ENCODE results near the gene C5orf58.
"Not testable (repeated sequence)": the region's sequence is repeated elsewhere in the genome, so short reads cannot be mapped to it uniquely, and the experiment has no call there.

C5orf58 gene

DNA sequence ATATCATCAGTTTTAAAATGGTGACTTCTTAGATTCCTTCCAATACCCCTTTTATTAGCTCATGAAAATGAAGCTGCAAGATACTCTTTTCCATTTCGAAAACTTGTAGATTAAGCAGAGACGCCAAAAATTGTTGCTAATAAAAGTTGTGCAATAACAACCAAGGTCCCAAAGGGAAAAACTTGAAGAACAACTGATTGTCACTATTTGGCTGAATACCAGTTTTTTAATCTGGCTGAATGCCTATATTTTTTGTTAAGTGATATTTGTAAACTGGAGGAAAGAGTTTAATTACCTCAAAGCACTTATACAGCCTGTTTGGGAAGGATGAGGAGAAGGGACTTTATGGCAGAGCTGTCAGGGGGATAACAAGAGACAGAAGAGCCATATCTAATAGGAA lies 14.6 kb downstream of the C5orf58 start:
- no peak overlapping the region for H3K27ac ChIP-seq
- H3K27me3 ChIP-seq (ENCODE audit: insufficient read depth, low read depth, severe bottlenecking) = peaks cover 53% of the 10 kb centered on the region
- H3K4me3 ChIP-seq (ENCODE audit: low read depth, low read length) = no peak overlapping the region
- no peaks in the 10 kb centered on the region for H3K9me3 ChIP-seq (ENCODE audit: severe bottlenecking)
- no peaks in the 10 kb centered on the region for H3K36me3 ChIP-seq
- TF ChIP-seq, protein P1, sequence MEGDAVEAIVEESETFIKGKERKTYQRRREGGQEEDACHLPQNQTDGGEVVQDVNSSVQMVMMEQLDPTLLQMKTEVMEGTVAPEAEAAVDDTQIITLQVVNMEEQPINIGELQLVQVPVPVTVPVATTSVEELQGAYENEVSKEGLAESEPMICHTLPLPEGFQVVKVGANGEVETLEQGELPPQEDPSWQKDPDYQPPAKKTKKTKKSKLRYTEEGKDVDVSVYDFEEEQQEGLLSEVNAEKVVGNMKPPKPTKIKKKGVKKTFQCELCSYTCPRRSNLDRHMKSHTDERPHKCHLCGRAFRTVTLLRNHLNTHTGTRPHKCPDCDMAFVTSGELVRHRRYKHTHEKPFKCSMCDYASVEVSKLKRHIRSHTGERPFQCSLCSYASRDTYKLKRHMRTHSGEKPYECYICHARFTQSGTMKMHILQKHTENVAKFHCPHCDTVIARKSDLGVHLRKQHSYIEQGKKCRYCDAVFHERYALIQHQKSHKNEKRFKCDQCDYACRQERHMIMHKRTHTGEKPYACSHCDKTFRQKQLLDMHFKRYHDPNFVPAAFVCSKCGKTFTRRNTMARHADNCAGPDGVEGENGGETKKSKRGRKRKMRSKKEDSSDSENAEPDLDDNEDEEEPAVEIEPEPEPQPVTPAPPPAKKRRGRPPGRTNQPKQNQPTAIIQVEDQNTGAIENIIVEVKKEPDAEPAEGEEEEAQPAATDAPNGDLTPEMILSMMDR (IDR thresholded peaks at IDR 0.05; ENCODE audit: low read depth, low read length) = no peak
- no peak for DNase-seq

DNA sequence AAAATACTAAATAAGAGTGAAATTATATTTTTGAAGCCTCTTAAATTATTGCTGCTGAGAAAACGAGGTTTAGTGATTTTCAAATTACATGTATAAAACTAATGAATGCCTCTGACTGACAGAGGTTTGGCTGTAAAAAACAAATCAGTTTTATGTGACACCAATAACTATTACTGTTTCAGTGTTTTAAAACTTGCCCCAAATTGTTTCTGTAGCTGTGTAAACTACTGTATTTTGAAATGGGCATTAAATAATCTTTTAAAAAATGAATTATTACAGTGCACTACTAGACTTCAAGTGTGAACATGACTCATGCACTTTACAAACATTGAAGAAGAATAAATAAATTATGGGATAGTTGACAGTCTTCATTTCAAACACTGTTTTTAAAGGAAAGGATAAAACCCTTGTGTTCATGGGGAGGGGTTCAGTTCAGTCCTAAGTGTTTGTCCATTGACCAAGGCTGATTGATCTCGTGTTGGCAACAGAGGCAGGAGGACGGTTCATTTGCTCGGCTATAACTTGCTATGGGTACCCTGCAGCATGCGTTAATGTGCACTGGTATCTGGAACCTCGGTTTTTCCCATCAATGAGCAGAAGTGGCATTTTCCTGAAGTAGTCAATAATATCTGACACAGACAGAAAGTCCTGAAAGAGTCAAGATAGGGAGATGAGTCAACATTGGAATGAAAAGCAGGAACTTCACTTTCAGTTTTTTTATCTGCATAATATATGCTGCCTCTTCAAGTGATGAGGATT lies 15.6 kb downstream of the C5orf58 start:
- no peaks in the 10 kb centered on the region for H3K36me3 ChIP-seq
- peaks cover 62% of the 10 kb centered on the region for H3K27me3 ChIP-seq (ENCODE audit: insufficient read depth, low read depth, severe bottlenecking)
- DNase-seq = no peak
- no peaks in the 10 kb centered on the region for H3K9me3 ChIP-seq (ENCODE audit: severe bottlenecking)
- TF ChIP-seq, protein P1 (IDR thresholded peaks at IDR 0.05; ENCODE audit: low read depth, low read length) = no peak
- H3K27ac ChIP-seq = no peak overlapping the region
- H3K4me3 ChIP-seq (ENCODE audit: low read depth, low read length) = no peak overlapping the region

DNA sequence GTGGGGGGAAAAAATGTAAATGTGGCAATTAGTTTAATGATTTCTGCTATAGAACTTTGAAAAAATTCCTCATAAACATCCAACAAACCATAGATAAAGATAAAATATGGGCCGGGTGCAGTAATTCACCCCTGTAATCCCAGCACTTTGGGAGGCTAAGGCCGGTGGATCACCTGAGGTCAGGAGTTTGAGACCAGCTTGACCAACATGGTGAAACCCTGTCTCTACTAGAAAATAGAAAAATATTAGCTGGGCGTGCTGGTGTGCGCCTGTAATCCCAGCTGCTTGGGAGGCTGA lies 16.1 kb downstream of the C5orf58 start:
- H3K9me3 ChIP-seq (ENCODE audit: severe bottlenecking); H3K4me3 ChIP-seq (ENCODE audit: low read depth, low read length); DNase-seq; H3K27ac ChIP-seq; H3K36me3 ChIP-seq: not testable (repeated sequence)
- peaks cover 68% of the 10 kb centered on the region for H3K27me3 ChIP-seq (ENCODE audit: insufficient read depth, low read depth, severe bottlenecking)

DNA sequence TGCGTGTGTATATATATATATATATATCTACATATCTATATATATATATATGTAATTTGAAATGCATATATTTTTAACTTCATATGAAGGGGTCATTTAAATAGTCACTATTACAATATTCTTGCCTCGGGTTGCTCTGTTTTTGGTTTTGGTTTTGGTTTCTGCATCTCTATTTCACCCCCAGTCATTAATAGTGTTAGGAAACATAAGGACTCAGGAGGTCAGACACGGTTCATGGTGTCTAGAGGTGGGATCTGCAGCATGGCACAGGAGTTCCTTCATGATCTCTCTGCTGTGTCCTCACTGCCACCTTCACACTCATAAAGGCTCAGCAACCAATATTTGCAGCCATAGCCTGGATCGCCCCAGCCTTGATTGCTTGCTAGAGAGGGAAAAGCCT lies 16.6 kb downstream of the C5orf58 start:
- peaks cover 71% of the 10 kb centered on the region for H3K27me3 ChIP-seq (ENCODE audit: insufficient read depth, low read depth, severe bottlenecking)
- no peaks in the 10 kb centered on the region for H3K9me3 ChIP-seq (ENCODE audit: severe bottlenecking)
- TF ChIP-seq, protein P1 (IDR thresholded peaks at IDR 0.05; ENCODE audit: low read depth, low read length) = no peak
- no peaks in the 10 kb centered on the region for H3K36me3 ChIP-seq
- H3K4me3 ChIP-seq (ENCODE audit: low read depth, low read length) = no peak overlapping the region
- DNase-seq = no peak
- H3K27ac ChIP-seq = no peak overlapping the region

DNA sequence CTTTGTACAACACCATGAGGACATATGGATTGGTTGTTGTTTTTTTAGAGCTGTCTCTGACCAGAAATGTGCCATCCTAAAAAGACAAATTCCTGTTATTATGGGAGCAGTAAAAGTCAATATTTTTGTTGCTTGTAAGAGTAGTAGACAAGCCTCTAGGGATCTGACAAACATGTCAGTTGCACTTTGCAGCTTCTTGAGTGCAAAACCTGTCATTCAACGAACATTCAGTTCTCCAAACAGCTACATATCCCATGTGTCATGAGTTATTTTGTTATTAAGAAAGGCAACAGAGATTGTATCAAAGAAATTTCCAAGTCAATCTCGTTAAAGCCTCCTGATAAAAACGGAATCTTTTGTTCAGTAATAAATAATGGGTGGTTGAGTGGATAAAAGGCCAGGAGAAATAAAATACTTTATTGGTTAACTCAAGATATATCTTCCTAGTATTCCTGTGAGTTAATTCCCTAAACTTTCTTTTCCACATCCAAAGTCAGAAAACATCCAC lies 18.1 kb downstream of the C5orf58 start:
- H3K27me3 ChIP-seq (ENCODE audit: insufficient read depth, low read depth, severe bottlenecking) = peaks cover 83% of the 10 kb centered on the region
- no peaks in the 10 kb centered on the region for H3K9me3 ChIP-seq (ENCODE audit: severe bottlenecking)
- no peaks in the 10 kb centered on the region for H3K36me3 ChIP-seq
- no peak for DNase-seq
- TF ChIP-seq, protein P1 (IDR thresholded peaks at IDR 0.05; ENCODE audit: low read depth, low read length) = no peak
- H3K27ac ChIP-seq = no peak overlapping the region
- no peak overlapping the region for H3K4me3 ChIP-seq (ENCODE audit: low read depth, low read length)

DNA sequence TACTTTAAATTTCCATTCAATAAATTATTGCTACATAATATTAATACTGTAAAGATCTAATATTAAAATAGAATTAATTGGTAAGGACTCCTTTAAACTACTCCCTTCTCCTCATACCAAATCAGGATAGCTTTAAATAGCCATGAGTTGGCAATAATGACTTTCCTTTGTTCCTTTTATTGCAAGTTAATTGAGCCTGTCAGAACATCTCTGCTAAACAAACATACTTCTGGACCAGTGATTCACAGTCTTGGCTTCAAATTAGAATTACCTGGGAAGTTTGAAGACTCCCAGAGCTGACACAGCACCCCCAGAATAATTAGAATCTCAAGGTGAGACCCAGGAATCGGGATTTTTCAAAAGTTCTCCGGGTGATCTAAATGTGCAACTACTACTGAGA lies 18.7 kb downstream of the C5orf58 start:
- H3K27ac ChIP-seq = no peak overlapping the region
- peaks cover 81% of the 10 kb centered on the region for H3K27me3 ChIP-seq (ENCODE audit: insufficient read depth, low read depth, severe bottlenecking)
- H3K36me3 ChIP-seq = no peaks in the 10 kb centered on the region
- H3K9me3 ChIP-seq (ENCODE audit: severe bottlenecking) = no peaks in the 10 kb centered on the region
- TF ChIP-seq, protein P1 (IDR thresholded peaks at IDR 0.05; ENCODE audit: low read depth, low read length) = no peak
- H3K4me3 ChIP-seq (ENCODE audit: low read depth, low read length) = no peak overlapping the region
- no peak for DNase-seq
